UCSD-AML1 (cell line): ENCODE measurements around the gene CYP4V2.
"Not testable (repeated sequence)": the region's sequence is repeated elsewhere in the genome, so short reads cannot be mapped to it uniquely, and the experiment has no call there.

Source experiments
- DNase-seq: peaks from one replicate; lab custom pipeline; 2025; ENCODE audit not compliant: unreplicated experiment; lab: John Stamatoyannopoulos, UW

The CYP4V2 gene

DNA sequence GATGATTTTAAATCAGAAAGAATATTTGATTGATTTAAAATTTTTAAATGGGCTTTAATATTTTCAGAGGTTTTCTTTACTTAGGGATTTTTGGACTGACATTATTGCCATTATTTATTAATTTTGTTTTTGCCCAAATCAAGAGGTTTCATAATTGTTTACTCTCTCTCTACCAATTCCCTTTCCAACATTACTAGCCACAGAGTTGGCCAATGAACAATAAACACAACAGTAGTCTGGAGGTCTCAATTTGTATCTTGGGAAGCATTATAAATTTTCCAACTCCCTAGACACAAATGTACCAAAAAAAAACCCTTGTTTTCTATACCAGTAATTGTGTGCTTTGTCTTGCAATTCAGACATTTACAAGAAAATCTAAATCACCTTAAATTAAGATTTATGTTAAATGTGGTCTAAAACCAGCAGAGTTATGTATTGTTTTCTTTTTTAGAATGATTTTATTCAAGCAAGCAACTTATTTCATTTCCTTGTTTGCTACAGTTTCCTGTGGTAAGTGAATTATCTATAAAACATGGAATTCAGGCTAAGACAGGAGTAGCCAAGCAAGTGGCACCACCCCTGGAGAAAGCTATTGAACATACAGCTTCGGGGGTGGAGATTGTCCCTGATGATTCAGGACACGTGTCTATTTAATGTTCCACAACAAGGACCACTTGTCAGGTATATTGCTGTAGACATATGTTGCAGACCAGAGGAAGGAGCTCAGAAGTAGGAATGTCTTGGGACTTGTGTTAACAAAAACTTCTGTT, 36.6 kb downstream of the CYP4V2 start:
- no peak for DNase-seq

- DNase-seq: no peak
Measured at GRCh38 chr4:186228514-186228894, 37.1 kb downstream of the CYP4V2 start.

DNA sequence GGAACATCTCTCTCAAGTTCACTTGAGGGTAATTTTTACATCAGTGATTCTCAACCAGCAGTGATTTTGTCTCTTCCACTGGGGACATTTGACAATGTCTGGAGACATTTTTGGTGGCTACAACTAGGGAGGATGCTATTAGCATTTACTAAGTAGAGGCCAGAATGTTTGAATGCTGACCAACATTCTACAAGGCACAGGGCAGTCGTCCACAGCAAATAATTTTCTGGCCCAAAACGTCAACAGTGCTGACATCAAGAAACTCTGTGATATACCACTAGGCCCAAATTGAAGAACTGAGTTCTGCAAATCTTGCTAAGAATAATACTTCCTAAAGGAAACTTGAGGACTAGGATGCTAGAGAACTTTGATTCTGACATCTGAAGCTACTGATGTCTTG, 43.0 kb downstream of the CYP4V2 start:
- no peak for DNase-seq

- DNase-seq: no peak
Measured at GRCh38 chr4:186236126-186236525, 44.8 kb downstream of the CYP4V2 start.

- DNase-seq: no peak
Measured at GRCh38 chr4:186240452-186240847, 49.1 kb downstream of the CYP4V2 start.

DNA sequence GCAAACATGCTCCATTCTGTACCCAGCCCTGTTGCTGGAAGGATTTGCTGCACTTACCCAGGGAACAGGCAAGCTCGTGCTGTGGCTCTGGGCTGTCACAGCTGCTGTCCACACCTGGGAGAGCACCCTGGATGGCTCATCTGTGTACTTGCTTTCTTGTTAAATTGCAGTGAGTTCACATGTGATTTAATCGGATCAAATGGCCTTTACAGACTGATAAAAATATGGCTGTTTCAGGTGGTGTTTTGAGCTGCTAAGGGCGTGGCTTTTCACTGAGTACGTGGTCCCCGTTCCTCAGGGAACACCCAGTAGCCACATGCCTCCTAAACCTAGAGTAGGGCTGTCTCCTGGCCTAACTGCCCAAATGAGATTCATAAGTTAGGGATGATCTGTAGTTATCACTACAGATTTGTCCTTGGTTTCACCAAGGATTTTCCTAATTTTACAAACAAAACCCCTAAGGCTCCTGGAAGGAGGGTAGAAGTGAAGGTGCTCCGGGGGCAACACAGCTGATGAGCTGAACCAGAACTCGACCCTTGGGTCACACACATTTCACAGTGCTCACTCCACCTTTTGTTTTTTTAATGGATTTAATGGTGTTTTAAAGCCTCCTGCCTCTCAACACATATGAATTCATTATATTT, 49.6 kb downstream of the CYP4V2 start:
- DNase-seq: no peak

- DNase-seq: no peak
Measured at GRCh38 chr4:186241616-186242015, 50.2 kb downstream of the CYP4V2 start.

- not testable (repeated sequence) for DNase-seq
Measured at GRCh38 chr4:186242031-186242430, 50.7 kb downstream of the CYP4V2 start.

DNA sequence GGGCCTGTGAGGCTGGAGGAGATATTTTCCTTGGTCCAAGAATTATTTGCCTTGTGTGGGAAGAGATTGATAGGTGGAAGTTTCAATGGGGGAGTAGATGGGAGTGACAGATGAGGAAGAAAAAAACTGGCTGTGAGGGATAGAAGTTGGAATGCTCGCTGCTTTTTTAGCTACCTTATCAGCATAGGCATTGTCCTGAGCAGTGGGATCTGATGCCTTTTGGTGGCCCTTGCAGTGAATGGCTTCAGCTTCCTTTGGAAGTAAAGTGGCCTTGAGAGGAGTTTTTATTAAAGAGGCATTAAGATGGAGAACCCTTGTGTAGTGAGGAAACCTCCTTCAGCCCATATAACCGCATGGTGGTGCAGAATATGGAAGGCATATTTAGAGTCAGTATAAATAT, 52.0 kb downstream of the CYP4V2 start:
- DNase-seq: no peak

DNA sequence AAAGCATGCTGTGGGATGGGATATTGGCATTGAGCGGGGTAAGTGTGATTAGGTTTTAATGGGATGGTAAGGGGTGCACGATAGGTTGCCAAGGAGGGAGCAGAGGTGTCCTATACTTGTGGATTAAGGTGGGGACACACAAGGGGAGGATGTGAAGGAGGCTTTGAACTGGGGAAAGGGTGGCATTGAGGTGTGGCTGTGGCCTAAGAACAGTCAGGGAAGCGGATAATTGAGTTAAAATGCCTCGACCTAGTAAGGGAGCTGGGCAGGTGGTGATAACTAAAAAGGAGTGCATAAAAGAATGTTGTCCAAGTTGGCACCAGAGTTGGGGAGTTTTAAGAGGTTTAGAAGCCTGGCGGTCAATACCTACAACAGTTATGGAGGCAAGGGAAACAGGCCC, 53.5 kb downstream of the CYP4V2 start:
- no peak for DNase-seq

- not testable (repeated sequence) for DNase-seq
Measured at GRCh38 chr4:186247062-186247752, 55.8 kb downstream of the CYP4V2 start.

GRCh38 chr4:186248643-186249042, 57.3 kb downstream of the CYP4V2 start:
- DNase-seq: no peak

GRCh38 chr4:186249785-186250754, 58.7 kb downstream of the CYP4V2 start:
- no peak for DNase-seq

GRCh38 chr4:186250760-186251159, 59.4 kb downstream of the CYP4V2 start:
- no peak for DNase-seq

- no peak for DNase-seq
Measured at GRCh38 chr4:186255122-186255521, 63.8 kb downstream of the CYP4V2 start.

DNA sequence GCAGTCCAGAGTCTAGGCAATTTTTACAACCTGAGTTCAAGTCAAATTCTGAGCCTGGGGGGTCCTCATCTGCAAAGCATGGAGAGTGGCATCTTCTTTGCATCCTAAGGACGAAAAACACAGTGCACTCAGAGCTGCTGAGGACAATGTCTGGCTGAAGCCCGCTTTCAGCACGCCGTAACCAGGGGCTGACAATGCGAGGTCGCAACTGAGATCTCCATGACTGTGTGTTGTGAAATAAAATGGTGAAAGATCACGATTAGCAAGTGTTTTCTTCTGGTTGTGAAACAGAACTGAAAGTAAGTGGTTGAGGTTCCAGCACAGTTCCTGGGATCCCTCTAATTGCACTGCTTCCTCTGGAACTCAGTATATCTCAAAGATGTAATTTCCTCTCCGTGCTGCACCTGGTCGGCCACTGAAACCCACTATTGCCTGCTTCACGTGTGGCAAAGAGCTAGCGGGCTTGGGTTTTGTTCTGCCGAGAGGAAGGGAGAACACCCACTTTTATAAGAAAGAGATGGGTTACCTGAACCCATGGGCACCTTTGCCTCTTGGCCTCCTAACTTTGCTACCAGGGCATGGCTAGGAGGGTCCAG, 66.9 kb downstream of the CYP4V2 start:
- DNase-seq: no peak

DNA sequence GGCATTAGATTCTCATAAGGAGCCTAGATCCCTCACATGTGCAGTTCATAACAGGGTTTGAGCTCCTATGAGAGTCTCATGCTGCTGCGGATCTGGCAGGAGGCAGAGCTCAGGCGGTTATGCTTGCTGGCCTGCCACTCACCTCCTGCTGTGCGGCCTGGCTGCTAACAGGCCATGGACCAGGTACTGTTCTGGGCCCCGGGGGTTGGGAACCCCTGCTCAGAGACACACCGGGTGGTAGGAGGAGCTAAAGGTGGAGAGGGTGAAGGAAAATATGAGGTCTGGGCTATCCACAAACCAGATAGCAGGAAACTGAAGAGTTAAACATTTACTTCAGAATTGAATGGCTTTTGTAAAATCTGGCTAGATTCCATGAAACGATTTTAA, 68.7 kb downstream of the CYP4V2 start:
- no peak for DNase-seq
